ENCODE results near the gene KISS1.

The KISS1 gene

DNA sequence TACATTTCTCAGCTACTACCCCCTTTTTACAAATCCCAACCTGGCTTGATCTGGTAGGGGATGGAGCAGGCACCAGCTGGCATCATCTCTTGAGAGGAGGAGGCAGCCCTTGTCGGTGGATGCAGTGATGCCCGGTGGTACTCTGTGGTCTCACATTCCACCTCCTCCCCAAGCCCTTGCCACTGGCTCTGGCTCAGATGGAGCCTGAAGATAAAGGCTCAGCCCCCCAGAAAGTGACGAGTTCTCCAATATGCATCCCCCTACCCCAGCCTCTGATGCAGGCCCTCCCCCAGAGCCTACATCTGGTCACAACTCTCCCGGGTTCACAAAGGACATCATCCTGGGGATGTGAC is 21.3 kb upstream of the KISS1 start:
- no peak for DNase-seq

DNA sequence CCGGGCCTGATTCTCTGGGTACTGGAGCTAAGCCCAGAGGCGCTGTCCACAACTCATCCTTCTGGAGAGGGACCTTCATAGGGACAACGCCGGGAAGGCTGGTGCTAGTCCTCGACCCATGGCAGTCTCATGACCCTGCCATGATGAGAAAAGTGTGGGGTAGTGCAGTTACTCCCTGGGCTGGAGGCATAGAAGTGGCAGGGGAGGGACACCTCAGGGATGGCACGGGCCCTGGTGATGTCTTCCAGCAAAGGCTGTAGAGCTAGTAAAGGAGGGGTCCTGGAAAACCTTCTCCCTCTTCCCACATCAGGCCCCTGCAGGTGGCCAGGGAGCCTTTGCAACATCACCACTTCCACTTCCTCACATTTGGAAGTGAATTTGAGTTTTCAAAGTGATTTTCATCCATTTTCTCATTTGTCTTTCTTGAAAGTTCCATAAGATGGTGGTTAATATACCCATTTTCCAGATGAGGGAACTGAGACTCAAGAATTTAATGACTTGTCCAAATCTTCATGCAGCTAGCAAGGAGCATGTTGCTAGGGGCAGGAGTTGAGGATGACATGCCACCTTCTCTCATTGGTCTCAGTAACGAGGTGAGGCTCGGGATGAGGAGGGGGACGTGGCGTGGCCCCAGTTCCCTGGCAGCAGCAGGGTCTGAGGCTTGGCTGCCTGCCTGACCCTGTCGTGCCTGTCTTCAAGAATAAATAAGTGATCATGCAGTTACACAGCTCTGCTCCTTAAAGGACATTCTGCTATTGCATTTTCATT is 20.8 kb upstream of the KISS1 start:
- no peak for DNase-seq

DNA sequence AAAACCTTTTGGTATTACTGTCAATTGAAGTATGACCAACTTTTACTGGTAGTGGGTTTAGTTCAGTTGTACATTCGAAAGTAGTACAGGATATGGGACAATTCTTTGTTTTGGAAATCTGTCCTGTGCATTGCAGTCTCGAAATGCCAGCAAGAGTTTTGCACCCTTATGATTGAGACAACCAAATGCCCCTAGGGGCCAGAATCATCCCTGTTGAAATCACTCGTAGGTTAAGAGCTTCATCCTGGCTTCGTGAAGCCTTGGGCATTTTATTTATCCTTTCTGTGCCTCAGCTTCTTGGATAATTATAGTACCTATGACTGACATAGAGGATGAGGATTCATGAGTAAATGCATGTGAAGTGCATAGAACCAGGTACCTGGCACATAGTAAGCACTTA is 19.9 kb upstream of the KISS1 start:
- DNase-seq = no peak

DNA sequence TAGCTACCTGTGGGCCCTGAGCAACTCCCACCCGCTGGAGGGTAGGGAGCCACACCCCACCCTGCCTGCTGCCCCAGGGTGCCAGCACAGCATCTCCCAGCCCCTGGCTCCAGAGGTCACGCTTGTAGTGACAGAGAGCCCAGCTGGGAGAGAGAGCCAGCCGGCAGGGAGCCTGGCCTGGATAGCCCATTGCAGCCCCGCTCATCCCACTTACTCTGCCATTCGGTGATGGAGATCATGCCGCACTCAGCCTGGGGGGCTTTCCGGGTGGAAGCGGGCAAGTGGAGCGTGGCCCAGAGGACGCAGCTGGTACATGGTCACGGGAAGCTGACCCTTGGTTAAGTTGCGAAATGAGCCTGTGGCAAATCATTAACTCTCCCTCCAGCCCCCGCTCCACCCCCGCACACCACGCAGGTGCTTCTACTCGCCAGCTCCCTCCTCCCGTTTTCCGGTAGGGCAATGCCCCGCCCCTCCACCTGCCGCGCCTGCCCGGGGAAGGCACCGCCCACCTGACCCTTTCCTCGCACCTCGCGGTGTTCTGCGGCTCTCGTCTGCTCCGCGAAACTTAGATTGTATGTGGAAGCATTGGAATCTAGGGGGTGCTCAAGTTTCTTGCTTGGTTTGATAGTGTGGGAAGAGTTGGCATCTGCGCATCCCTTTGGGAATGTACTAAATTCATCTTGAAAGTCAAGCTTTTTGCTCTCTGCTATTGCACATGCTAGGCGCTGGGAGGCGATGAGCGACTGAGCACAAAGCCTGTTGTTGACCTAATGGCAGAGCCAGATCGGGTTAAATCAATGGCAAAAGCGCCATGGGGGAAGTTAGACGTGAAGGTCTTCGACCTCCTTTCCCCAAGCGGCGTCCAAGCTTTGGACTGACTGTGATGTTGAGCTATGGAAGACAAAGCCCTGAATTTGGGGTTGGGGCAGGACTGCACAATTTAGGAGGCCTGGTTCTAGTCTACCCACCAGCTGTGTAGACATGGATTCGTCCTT is 17.7 kb upstream of the KISS1 start, which contains the start of gene GOLT1A:
GOLT1A (minus strand) TSS at position 321 of the 995 bp plus-strand sequence; CDS start at position 239, 82 bp downstream.
- DNase-seq = peak; percentile 84

DNA sequence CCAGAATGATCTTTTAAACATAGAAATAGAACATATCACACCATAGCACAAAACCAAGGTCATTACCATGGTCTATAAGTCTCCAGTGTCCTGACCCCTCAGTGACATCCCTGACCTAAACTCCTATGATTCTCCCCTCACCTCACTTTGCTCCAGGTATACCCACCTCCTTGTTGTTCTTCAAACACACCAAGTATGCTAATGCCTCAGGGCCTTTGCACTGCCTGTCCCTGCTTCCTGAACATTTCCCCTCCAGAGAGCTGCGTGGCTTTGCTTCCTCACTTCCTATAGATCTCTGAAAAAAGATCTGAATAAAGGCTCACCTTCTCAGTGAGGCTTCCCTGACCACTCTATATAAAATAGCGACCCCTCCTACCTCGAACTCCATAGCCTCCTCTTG is 16.4 kb upstream of the KISS1 start:
- no peak for DNase-seq

DNA sequence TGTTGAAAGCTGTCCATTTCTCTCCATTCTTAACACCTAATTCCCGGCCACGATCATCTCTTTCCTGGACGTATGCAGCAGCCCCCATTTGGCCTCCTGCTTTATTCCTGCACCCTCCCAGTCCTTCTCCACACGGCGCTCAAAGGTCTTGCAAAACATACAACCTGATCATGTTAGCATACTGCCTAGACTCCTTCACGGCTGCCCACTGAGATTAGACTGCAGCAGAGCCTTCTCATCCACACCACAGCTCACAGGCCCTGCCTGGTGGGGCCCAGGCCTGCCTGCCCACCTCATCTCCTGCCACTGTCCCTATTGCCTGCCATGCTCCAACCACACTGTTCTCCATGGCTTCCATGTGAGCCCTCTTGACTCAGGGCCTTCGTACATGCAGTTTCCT is 14.8 kb upstream of the KISS1 start:
- DNase-seq = no peak

DNA sequence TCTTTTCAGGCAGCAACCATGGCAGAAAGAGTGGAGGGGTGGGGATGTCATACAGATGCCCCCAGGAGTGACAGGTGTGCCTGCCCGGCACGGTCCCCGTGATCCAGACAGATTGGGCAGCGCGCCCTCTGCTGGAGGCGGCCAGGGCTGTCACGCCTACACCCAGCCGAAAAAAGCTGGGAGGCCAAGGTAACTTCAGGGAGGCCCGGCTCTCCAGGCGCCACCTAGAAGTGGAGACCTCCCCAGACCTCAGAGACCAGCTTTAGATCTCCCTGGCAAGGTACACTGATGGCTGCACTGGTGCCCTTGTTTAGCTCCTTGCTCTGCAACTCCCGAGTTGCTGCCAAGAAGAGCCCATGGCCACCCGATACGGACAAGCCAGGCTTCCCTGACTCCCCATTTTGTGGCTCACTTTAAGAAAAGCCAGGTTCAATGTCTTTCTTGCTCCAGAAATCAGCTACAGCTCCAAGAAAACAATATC is 10.9 kb upstream of the KISS1 start:
- DNase-seq = peak; percentile 67

DNA sequence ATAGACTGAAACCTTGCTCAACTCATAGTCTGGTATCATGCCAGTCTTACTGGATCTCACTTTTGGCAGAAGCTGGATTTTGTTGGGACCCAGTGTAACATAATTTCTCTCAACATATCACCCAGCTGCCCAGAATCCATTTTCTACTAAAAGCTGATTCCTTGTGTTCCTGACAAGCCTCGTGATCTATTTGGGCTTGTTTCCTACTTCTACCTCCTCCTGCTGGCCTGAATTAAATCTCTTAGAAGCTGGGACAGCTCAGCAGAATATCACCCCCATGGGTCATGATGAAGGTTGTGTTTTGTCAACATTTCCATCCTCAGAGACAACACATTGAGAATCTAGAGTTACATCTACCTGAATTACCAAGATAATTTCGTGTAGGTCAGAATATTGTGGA is 9.8 kb upstream of the KISS1 start:
- peak; percentile 33 for DNase-seq

DNA sequence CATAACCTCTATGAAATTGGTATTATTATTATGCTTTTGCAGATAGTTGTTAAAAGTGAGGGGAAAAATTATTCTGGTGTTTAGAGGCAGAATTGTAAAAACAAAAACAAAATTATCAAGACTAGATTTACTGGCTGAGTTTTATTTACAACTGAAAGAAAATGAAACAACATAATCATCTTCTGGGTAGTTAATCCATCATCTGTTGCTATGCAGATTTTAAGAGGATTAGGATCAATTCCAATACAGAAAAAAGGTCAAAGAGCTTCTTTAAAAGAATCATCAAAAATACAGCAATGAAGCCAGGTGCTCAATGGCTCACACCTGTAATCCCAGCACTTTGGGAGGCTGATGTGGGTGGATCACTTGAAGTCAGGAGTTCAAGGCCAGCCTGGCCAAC is 9.2 kb upstream of the KISS1 start:
- no peak for DNase-seq

DNA sequence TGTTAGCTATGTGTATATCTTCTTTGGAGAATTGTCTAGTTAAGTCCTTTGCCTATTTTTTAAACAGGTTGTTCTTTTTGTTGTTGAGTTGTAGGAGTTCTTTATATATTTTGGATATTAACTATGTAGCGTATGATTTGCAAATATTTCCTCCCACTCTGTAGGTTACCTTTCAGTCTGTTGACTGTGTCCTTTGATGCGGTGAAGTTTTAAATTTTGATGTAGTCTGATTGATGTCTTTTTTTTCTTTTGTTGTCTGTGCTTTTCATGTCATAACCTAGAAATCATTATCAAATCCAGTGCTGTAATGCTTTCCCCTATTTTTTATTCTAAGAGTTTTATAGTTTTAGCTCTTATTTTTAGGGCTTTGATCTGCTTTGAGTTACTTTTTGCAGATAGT is 8.7 kb upstream of the KISS1 start:
- DNase-seq = no peak

DNA sequence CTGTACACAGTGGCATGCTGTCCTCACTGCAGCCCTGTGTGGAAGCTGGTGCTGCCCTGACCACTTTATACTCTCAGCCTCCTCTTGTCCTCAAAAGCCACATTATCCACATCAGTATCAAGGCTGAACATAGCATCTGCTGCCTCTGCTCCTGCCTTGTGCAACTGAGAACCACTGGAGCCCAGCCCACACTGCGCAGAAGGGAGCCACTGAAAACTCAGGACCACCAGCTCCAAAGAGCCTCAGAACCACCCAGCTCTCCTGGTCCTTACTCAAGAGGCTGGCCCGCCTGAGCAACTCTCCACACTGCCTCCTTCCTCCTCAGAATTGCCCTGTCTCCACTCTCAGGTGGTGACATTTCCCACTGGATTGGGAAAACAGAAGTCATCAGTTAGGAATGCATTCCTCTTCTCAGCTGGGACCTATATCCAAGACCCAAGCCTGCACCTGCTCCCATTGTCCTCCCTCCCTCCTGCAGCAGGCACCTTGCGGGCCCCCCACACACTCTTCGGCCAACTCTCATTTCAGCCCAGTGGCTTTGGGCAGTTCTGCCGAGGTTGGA is 7.0 kb upstream of the KISS1 start:
- no peak for DNase-seq

DNA sequence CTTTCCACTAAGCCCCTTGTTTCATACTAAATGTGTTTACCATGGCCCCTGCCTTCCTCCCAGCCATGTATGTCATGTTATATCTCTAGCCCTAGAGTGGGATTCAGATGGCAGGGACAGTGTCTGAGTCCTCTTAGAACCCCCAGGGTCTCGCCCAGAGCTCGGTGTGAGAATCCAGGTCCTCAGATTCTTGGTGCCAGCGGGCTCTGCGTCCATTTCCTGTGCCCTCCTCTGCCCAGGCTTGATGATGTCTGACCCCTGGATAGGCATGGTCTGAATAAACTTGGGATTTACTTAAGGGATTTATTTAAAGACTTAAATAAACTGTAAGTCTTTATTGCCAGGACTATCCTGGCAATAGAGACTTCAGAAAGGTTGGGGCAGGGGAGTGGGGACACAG is 6.2 kb upstream of the KISS1 start:
- no peak for DNase-seq

DNA sequence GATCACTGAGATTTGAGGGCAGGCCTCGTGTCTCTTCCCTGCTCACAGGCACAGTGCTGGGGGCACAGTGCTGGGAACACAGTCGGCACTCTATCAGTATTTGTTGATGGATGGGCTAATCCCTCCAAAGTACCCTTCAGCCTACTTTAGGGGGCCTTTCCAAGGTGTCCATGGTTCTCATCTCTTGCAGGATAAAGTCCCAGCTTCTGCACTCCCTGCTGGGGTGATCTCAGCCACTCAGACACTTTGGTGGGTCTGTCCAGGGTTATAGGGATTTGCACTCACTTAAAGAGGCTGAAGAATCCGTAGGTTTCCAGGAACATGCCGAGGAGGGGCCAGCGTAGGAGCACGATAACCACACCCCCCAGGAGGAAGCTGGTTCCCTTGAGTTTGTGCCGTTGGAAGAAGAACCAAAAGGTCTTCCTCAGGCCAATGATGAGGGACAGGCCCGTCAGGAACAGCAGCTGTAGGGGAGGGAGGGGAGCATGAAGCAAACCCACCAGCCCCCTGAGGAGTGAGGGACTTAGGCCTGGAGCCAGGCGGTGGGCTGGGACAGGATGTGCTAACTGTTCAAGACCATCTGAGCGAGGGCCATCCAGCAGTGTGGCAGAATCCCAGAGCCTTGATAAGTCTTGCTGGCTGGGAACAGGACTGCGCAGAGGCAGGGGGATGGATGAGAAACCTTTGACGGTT is 5.2 kb upstream of the KISS1 start:
- no peak for DNase-seq

DNA sequence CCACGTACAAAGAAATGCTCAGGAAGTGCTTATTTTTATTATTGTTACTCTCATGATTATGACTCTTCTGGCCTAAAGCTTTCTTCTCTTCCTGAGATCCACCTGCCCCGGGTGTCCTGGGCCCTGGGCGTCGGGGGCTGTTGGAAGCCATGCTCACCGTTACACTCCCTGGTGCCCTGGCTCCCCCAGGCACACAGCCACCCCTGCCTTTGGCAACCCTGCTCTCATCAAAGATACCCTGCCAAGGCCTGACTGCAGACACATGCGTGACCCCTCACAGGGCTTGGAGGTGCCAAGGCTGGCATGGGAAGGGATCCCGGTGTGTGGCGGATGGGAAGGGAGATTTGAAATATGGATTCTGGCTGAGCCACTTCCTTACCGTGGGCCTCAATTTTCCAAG is 3.3 kb upstream of the KISS1 start:
- no peak for DNase-seq

DNA sequence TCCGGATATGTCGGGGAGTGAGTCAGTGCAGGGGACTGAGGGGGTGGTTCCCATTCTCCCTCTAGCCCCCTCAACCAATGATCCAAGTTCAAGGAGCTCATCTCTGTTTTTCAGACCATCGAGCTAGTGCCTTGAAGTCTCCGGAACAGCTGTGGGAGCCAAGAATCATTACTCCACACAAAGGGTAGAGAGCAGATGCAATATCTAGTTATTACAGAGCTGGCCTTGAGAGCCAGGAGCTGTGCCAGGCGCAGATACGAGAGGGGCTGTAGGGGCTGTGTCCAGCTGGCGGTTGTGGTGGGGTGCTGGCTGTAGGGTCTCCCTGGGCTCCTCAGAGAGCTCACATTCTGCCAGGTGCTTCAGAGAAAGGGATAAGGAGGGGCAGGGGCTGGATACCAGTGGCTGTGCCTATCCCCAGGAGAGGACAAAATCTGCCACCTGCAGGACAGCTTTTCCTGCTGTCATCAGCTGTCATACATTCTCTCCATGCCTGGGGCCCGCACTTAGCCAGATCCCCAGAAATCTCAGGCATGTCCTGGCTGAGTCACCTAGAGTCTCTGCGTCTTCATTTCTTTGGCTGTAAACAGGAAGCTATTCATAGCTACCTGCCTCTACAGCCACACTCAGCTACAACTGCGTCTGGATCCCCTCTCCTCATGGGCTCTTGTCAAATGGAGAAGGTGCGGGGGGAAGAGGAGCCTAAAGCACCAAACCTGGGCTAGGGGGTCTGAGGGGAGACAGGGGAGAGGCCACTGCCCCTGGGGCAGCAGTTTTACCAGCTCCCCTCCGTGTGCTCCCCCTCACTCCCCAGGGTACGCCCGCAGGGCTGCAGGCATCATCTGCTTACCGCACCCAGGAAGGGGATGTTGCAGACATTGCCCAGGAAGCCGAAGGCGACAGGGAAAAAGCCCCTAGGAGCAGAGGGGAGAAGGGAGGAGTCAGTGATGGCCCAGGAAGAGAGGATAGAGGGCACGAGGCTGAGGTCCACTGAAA is 2.4 kb upstream of the KISS1 start:
- DNase-seq = no peak

DNA sequence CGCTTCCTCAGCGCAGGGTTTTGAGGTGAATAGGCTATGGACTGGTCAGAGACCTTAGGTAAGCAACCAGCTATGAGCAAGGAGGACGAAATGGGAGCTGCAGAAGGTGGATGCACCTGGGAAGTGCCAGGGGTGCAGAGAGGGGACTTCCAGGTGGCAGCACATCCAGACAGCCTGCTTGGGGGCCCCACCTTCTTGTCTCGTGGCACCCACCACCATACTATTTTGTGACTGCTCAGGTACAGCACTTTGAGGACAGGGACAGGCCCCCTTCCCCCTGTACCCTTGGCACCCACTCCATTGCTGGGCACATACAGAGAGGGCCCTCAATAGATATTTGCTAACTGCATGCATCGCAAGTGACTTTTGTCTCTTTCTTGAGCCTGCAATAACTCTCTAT is 777 bp upstream of the KISS1 start:
- DNase-seq = no peak

DNA sequence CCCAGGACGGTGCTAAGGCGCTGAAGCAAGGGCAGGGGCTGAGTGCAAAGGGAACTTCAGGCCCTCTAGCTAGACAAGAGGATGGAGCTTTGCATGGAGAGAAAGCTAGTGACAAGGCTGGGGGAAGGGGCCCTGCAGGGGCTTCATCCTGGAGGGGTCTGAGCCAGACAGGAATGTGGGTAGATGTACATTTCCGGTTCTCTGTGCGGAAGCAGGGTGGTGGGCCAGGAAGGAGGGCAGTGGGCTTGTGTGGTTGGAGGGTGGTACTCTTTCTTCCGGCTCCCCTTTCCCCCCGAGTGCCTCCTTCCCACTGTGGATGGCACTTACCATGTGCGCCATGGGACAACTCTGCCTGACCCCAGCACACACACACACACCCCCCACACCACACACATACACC is 1.5 kb downstream of the KISS1 start:
- no peak for DNase-seq

DNA sequence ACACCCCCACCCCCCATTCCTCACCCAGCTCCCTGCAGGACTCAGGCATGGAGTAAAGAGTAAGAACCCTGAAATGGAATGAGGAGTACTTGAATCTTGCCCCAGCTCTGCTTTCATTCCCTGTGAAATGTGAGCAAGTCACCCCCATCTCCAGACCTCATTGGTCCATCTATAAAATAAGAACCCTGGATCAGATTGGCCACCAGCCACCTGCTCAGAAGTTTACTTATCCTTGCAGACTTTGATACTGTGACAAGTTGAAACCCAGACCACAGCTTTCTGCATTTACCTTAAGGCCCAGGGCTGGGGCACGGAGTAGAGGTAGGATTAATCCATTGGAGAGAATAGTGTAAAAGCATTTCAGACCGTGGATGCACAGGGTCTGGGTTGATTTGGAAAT is 2.2 kb downstream of the KISS1 start:
- DNase-seq = no peak

DNA sequence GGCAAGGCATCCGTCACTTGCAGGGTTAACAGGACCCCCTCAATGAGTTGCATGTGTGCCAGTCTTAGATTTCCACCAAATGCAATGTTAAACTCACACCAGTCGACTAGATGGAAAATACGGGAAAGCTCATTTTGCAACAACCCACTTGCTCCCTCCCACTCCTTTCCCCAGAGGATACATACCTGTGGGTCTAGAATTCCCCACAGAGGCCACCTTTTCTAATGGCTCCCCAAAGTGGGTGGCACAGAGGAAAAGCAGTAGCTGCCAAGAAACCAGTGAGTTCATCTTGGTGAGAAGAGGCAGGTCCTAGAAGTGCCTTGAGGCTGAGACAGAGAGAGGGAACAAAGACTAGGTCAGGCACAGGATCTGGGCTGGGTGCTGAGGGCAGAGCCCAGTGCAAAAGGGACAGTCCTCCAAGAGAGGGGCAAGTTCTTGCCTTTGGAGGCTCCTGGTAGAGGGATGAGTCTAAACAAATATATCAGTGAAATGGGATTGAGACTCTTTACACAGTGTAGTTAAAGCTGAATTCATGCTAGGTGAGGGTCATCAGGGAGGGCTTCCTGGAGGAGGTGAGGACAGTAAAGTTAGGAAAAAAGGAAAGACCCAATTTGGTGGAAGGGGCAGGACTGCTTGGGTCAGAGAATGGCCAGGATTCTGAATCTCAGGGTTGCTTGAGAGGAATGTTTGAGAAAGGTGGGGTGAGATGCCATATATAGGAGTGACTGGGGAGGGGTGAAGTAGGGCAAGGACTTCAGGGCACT is 3.5 kb downstream of the KISS1 start:
- no peak for DNase-seq

DNA sequence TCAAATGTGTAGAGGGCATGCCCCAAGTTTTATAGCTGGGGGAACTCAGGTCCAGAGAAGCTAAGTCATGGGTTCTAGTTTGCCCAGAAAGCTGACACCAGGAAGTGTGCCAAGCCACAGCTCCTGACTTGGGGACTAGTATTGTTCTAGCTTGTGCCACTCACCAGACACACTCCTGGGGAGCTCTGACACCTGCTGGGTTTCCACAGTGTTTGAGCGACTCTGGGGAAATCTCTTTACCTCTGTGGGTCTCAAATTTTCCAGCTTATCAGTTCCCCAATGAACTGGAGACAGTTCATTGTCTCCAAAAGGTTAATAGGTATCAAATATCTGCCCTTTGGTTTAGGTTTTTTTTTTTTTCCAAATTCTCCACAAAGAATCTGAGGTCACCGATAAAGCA is 4.2 kb downstream of the KISS1 start:
- no peak for DNase-seq

DNA sequence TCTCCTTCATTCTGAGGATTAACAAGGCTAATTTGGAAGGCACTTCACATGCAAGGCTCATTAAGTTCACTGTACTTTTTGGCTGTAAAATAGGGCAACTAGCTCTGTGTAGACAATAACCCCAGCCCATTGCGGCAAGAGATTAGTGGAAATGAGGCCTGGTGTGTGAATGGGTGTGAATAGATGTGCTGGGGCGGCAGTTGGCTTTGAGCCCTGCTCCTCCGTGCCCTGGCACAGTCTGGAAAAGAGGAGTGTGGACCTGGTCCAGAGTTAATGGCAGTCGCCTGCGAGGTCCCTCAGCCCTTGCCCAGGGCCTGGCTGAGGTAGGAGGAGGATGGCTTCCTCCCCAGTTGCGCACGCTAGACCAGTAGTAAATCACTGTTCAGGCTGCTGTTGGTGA is 4.8 kb downstream of the KISS1 start:
- DNase-seq = no peak
